ENCODE data around the gene EPG5. TPM values are rescaled to one million over a fixed set of nuclear protein-coding genes. Genes with fewer than 3 reads are reported as not detected.

The EPG5 gene
- total RNA-seq, 1 donor, result 94.8 TPM

GRCh38 chr18:45891806-45892205 is 75.3 kb downstream of the EPG5 start:
- Histone ChIP-seq H3K36me3 (ENCODE audit: insufficient read depth, low read length) (peaks cover 75% of the 10 kb centered on the region), H3K4me3 (ENCODE audit: insufficient read depth, low read length) (no peak overlapping the region), H3K27me3 (ENCODE audit: insufficient read depth, low read length) (no peaks in the 10 kb centered on the region), H3K4me1 (ENCODE audit: insufficient read depth, low read length) (no peaks in the 10 kb centered on the region), H3K9me3 (ENCODE audit: low read depth, low read length) (no peaks in the 10 kb centered on the region), H3K4me2 (ENCODE audit: insufficient read depth, low read length) (no peak overlapping the region), H2AFZ (ENCODE audit: low read length) (no peak overlapping the region), H3K79me2 (ENCODE audit: insufficient read depth, low read length) (peaks cover 66% of the 10 kb centered on the region), H3K27ac (ENCODE audit: low read depth, low read length) (no peak overlapping the region), H4K20me1 (ENCODE audit: insufficient read depth, low read length) (no peaks in the 10 kb centered on the region)
- no peak for TF ChIP-seq CTCF (IDR thresholded peaks at IDR 0.05; ENCODE audit: extremely low read depth, low read depth, low read length)
- no peak for DNase-seq (ENCODE audit: insufficient read length, low spot score, missing footprints)

GRCh38 chr18:45890606-45891005 is 76.5 kb downstream of the EPG5 start:
- Histone ChIP-seq H3K27ac (ENCODE audit: low read depth, low read length) (peak overlapping the region; percentile 23), H3K27me3 (ENCODE audit: insufficient read depth, low read length) (no peaks in the 10 kb centered on the region), H3K9me3 (ENCODE audit: low read depth, low read length) (no peaks in the 10 kb centered on the region), H2AFZ (ENCODE audit: low read length) (no peak overlapping the region), H3K4me1 (ENCODE audit: insufficient read depth, low read length) (no peaks in the 10 kb centered on the region), H3K79me2 (ENCODE audit: insufficient read depth, low read length) (peaks cover 64% of the 10 kb centered on the region), H3K36me3 (ENCODE audit: insufficient read depth, low read length) (peaks cover 77% of the 10 kb centered on the region), H3K4me2 (ENCODE audit: insufficient read depth, low read length) (no peak overlapping the region), H4K20me1 (ENCODE audit: insufficient read depth, low read length) (no peaks in the 10 kb centered on the region), H3K4me3 (ENCODE audit: insufficient read depth, low read length) (no peak overlapping the region)
- no peak for TF ChIP-seq CTCF (IDR thresholded peaks at IDR 0.05; ENCODE audit: extremely low read depth, low read depth, low read length)
- DNase-seq (ENCODE audit: insufficient read length, low spot score, missing footprints), result no peak

- H2AFZ ChIP-seq (ENCODE audit: low read length), result no peak overlapping the region
- H3K9me3 ChIP-seq (ENCODE audit: low read depth, low read length), result no peaks in the 10 kb centered on the region
- no peak overlapping the region for H3K4me2 ChIP-seq (ENCODE audit: insufficient read depth, low read length)
- no peaks in the 10 kb centered on the region for H3K4me1 ChIP-seq (ENCODE audit: insufficient read depth, low read length)
- H4K20me1 ChIP-seq (ENCODE audit: insufficient read depth, low read length), result no peaks in the 10 kb centered on the region
- H3K27ac ChIP-seq (ENCODE audit: low read depth, low read length), result no peak overlapping the region
- DNase-seq (ENCODE audit: insufficient read length, low spot score, missing footprints), result no peak
- no peak overlapping the region for H3K4me3 ChIP-seq (ENCODE audit: insufficient read depth, low read length)
- peaks cover 71% of the 10 kb centered on the region for H3K36me3 ChIP-seq (ENCODE audit: insufficient read depth, low read length)
- TF ChIP-seq CTCF (IDR thresholded peaks at IDR 0.05; ENCODE audit: extremely low read depth, low read depth, low read length), result no peak
- H3K27me3 ChIP-seq (ENCODE audit: insufficient read depth, low read length), result no peaks in the 10 kb centered on the region
- H3K79me2 ChIP-seq (ENCODE audit: insufficient read depth, low read length), result peaks cover 58% of the 10 kb centered on the region
Measured at GRCh38 chr18:45889419-45890064, 77.6 kb downstream of the EPG5 start.

- TF ChIP-seq CTCF (IDR thresholded peaks at IDR 0.05; ENCODE audit: extremely low read depth, low read depth, low read length), result no peak
- Histone ChIP-seq H3K36me3 (ENCODE audit: insufficient read depth, low read length) (peaks cover 74% of the 10 kb centered on the region), H3K79me2 (ENCODE audit: insufficient read depth, low read length) (peaks cover 48% of the 10 kb centered on the region), H2AFZ (ENCODE audit: low read length) (no peak overlapping the region), H3K27ac (ENCODE audit: low read depth, low read length) (no peak overlapping the region), H3K4me3 (ENCODE audit: insufficient read depth, low read length) (no peak overlapping the region), H3K9me3 (ENCODE audit: low read depth, low read length) (no peaks in the 10 kb centered on the region), H4K20me1 (ENCODE audit: insufficient read depth, low read length) (no peaks in the 10 kb centered on the region), H3K4me2 (ENCODE audit: insufficient read depth, low read length) (no peak overlapping the region), H3K27me3 (ENCODE audit: insufficient read depth, low read length) (no peaks in the 10 kb centered on the region), H3K4me1 (ENCODE audit: insufficient read depth, low read length) (no peaks in the 10 kb centered on the region)
- peak; percentile 59 for DNase-seq (ENCODE audit: insufficient read length, low spot score, missing footprints)
Measured at GRCh38 chr18:45887585-45887984, 79.5 kb downstream of the EPG5 start.
